ENCODE results near the gene KLK15. TPM values are rescaled to one million over a fixed set of nuclear protein-coding genes. Genes with fewer than 3 reads are reported as not detected.

Gene KLK15
- total and polyA plus RNA-seq, 2 of the 8 experiments (the other 6 are each of a cell fraction or from before 2014, with no cell fraction given): not detected

DNA sequence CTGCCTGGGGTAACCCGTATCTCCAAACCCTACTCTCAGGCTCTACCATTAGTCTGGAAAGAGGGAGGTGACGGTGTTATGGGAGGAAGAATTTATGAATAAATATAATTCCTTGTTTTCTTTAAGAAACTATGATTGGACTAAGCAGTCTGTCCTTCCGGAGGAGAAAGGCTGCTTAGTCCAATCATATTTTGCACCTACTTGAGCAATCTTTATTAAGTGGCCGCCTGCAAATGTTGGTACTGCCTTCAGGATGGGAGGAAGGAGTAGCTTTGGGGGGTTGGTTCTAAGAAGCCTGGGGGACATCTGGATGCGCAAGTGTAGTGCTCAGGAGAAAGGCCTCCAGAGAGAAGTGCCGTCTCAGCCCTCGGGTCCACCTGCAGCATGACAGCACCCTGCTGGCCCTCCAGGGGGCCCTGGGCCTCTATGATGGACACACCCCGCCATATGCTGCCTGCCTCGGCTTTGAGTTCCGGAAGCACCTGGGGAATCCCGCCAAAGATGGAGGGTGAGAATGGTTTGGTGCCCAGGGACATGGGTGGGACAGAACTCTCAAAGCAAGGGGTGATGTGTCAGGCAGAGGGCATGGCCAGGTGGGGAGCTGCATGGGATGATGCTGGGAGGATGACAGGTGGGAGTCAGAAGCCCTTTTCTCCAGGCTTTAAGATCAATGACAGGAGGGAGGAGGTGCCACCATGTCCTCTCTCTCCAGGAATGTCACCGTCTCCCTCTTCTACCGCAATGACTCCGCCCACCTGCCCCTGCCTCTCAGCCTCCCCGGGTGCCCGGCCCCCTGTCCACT is 39.1 kb downstream of the KLK15 start:
- H3K9me3 ChIP-seq (ENCODE audit: insufficient read depth in 2 of 2, low read depth in 1 of 2, low read length in 1 of 2): no peaks in the 10 kb centered on the region
- no peak overlapping the region for H4K5ac ChIP-seq (ENCODE audit: insufficient read length, low read depth, low read length)
- no peak overlapping the region for H2BK20ac ChIP-seq (ENCODE audit: low read length)
- H3K4me2 ChIP-seq (ENCODE audit: insufficient read depth in 1 of 2, low read depth in 2 of 2, low read length in 2 of 2): peak overlapping the region in 1 of 2 experiments; percentile 5; a peak in 1 of 4 replicates
- H3K4ac ChIP-seq (replicated peaks; ENCODE audit: insufficient read length, low read depth, low read length): no peak overlapping the region
- H3K23me2 ChIP-seq (ENCODE audit: low read depth, low read length): no peaks in the 10 kb centered on the region; the same call in 1 of the 2 replicates
- H2BK15ac ChIP-seq (ENCODE audit: low read length): no peak overlapping the region
- peak overlapping the region; percentile 50; the same call in 1 of the 2 replicates for H2BK12ac ChIP-seq (ENCODE audit: low read depth, low read length)
- no peak overlapping the region for H4K8ac ChIP-seq (ENCODE audit: extremely low read depth, insufficient read depth, low read length)
- no peak overlapping the region; the same call in 1 of the 2 replicates for H2BK5ac ChIP-seq (ENCODE audit: low read depth, low read length)
- H2BK120ac ChIP-seq (replicated peaks; ENCODE audit: low read depth, low read length): no peak overlapping the region
- POLR2A ChIA-PET (ENCODE audit: partially characterized antibody): interaction anchor here (0.6 to 15.0 kb wide), 40 partner anchors 8 to 400 kb away, joined by 3 to 275 read pairs (median 4); partner anchors contain the start of genes ASPDH, CLEC11A, KLK1 and KLK3
- 60% methylated on average over 11 of the region's 16 CpGs; no CpG with 5 or more reads in 1 of the 2 experiments for WGBS, 2 experiments (ENCODE audit: extremely low coverage in 1 of 2, insufficient coverage in 1 of 2, insufficient read length in 1 of 2, insufficient replicate concordance in 2 of 2, low coverage in 1 of 2, low lambda C conversion rate in 2 of 2, missing lambda C conversion rate in 1 of 2)
- H3K14ac ChIP-seq (ENCODE audit: insufficient read length): no peak overlapping the region
- H2AFZ ChIP-seq (ENCODE audit: low read length): no peak overlapping the region
- H2AK5ac ChIP-seq (ENCODE audit: low read depth, low read length): no peak overlapping the region
- DNase-seq (ENCODE audit: low read depth in 1 of 2, low spot score in 2 of 2) (peak in 1 of 2 experiments; percentile 63), FAIRE-seq (no peak)
- no peak overlapping the region for H3K56ac ChIP-seq (replicated peaks; ENCODE audit: insufficient read length, low read depth, low read length)
- no peak overlapping the region for H3K23ac ChIP-seq (ENCODE audit: insufficient read length)
- peaks cover 0 to 14% (median 6%) of the 10 kb centered on the region in 4 experiments; a peak in 5 of 7 replicates for H3K4me1 ChIP-seq (replicated peaks in 1 of 4; ENCODE audit: control insufficient read depth in 3 of 4, insufficient read depth in 4 of 4, low read length in 3 of 4)
- no peak overlapping the region for H3K4me3 ChIP-seq (ENCODE audit: extremely low read depth in 1 of 4, insufficient read depth in 2 of 4, low read depth in 3 of 4, low read length in 4 of 4)
- H3K18ac ChIP-seq (ENCODE audit: extremely low read depth, low read length): no peak overlapping the region
- no peak overlapping the region for H3K9ac ChIP-seq (replicated peaks in 1 of 4; ENCODE audit: extremely low read depth in 1 of 4, low read depth in 3 of 4, low read length in 3 of 4)
- H3K79me2 ChIP-seq (ENCODE audit: control insufficient read depth in 1 of 2, insufficient read depth in 2 of 2, low read length in 2 of 2): no peaks in the 10 kb centered on the region; a peak in 1 of 4 replicates
- no peaks in the 10 kb centered on the region; a peak in 1 of 7 replicates for H3K27me3 ChIP-seq (replicated peaks in 1 of 4; ENCODE audit: control insufficient read depth in 3 of 4, extremely low read depth in 1 of 4, insufficient read depth in 3 of 4, low read length in 3 of 4)
- H3K27ac ChIP-seq (ENCODE audit: low read depth, low read length): no peak overlapping the region
- H4K91ac ChIP-seq (replicated peaks; ENCODE audit: insufficient read length, low read length): no peak overlapping the region
- CTCF ChIA-PET (ENCODE audit: partially characterized antibody): interaction anchor here (0.8 to 3.2 kb wide), 9 partner anchors 8 to 238 kb away, joined by 3 to 15 read pairs (median 3); no protein-coding TSS in a partner anchor
- peaks cover 35 to 37% of the 10 kb centered on the region in 2 experiments for H4K20me1 ChIP-seq (replicated peaks in 1 of 2; ENCODE audit: control insufficient read depth in 1 of 2, insufficient read depth in 2 of 2, low read length in 2 of 2)
- H3K36me3 ChIP-seq (ENCODE audit: control insufficient read depth in 2 of 4, insufficient read depth in 4 of 4, low read length in 3 of 4): peaks cover 12 to 32% (median 23%) of the 10 kb centered on the region in 4 experiments; a peak in 7 of 8 replicates
- no peaks in the 10 kb centered on the region for H3K79me1 ChIP-seq (ENCODE audit: low read depth, low read length)
- TF ChIP-seq POLR2A (IDR thresholded peaks at IDR 0.05; ENCODE audit: control extremely low read depth in 1 of 2, low read depth in 2 of 2, low read length in 2 of 2): peak; percentile 64 to 80
- no peak for TF ChIP-seq RBBP5 (IDR thresholded peaks at IDR 0.05; ENCODE audit: borderline replicate concordance, low read depth, low read length)
- peak; percentile 11; the same call in 1 of the 2 replicates for TF ChIP-seq CHD2 (IDR thresholded peaks at IDR 0.05; ENCODE audit: low read length)
- TF ChIP-seq JUND (IDR thresholded peaks at IDR 0.05; ENCODE audit: low read length): no peak
- 0 out of 2 replicates have a peak, but pooled peaks have one; percentile 14 for TF ChIP-seq YY1 (IDR thresholded peaks at IDR 0.05; ENCODE audit: low read depth, low read length)
- TF ChIP-seq TAF1 (IDR thresholded peaks at IDR 0.05; ENCODE audit: low read depth, low read length): no peak
- peak; percentile 82; the same call in 1 of the 2 replicates for TF ChIP-seq POLR2AphosphoS5 (IDR thresholded peaks at IDR 0.05; ENCODE audit: low read depth, low read length)
- peak; percentile 26 for TF ChIP-seq ASH2L (IDR thresholded peaks at IDR 0.05; ENCODE audit: low read length)
- peak; percentile 61 for TF ChIP-seq TAF7 (optimal IDR thresholded peaks at IDR 0.05; ENCODE audit: borderline replicate concordance, low read depth, low read length)
- no peak for TF ChIP-seq SRF (IDR thresholded peaks at IDR 0.05; ENCODE audit: low read depth, low read length)
- TF ChIP-seq SAP30 (IDR thresholded peaks at IDR 0.05; ENCODE audit: insufficient read depth, insufficient replicate concordance, low read length): no peak
- no peak for TF ChIP-seq SIRT6 (IDR thresholded peaks at IDR 0.05; ENCODE audit: low read length)
- TF ChIP-seq NRF1 (IDR thresholded peaks at IDR 0.05; ENCODE audit: low read depth, low read length): no peak

All from H1 (cell line).